SK-N-SH (cell line): Measurements from ENCODE around the gene RPL7A. TPM values are rescaled to one million over a fixed set of nuclear protein-coding genes. Genes with fewer than 3 reads are reported as not detected.
"Not testable (repeated sequence)": the region's sequence is repeated elsewhere in the genome, so short reads cannot be mapped to it uniquely, and the experiment has no call there.

ENCODE experiments used
- CTCF ChIA-PET: fragments of 300-600, 350-600 bp; formaldehyde crosslinking; extraction: SDS; loops from one replicate; lab custom pipeline; 2021; lab: Yijun Ruan, JAX
- POLR2A ChIA-PET: fragments of 350-600 bp; sonication (Branson Sonifier 250); formaldehyde crosslinking; extraction: SDS; loops from one replicate; lab custom pipeline; 2020; ENCODE audit warnings: antibody characterized with exemption, inconsistent platforms; lab: Yijun Ruan, JAX
- DNase-seq: peaks from one replicate; pipeline ENCODE4 v3.0.0; 2012
- H2AFZ ChIP-seq: fragments of 200-600 bp; sonication (generic); 2 replicates; pipeline ENCODE4 v1.8.1; 2016; ENCODE audit warnings: antibody characterized with exemption, mild to moderate bottlenecking, low read depth
- H3F3A ChIP-seq: fragments of 200-600 bp; sonication (generic); replicated peaks from 2 replicates; pipeline ENCODE3; 2016; ENCODE audit warnings: antibody characterized with exemption, mild to moderate bottlenecking; ENCODE audit not compliant: insufficient read depth
- H3K27ac ChIP-seq, 2 experiments: fragments of 200-500 bp in 1 of 2; fragments of 200-600 bp in 1 of 2; sonication (Bioruptor generic) in 1 of 2; sonication (generic), shearing (Covaris generic) in 1 of 2; 2 replicates each; pipeline versions ENCODE4 v1.5.1 to v1.6.1; 2014 to 2016; ENCODE audit warnings: low read depth in 2 of 2, inconsistent platforms in 1 of 2, low read length in 1 of 2, mild to moderate bottlenecking in 1 of 2, mixed read lengths in 1 of 2
- H3K27me3 ChIP-seq: fragments of 200-600 bp; sonication (generic), shearing (Covaris generic); 2 replicates; pipeline ENCODE4 v1.6.1; 2016; ENCODE audit warnings: mixed run types; ENCODE audit not compliant: insufficient read depth
- H3K36me3 ChIP-seq, 2 experiments: fragments of 200-500 bp in 1 of 2; fragments of 200-600 bp in 1 of 2; sonication (Bioruptor generic) in 1 of 2; sonication (generic) in 1 of 2; replicated peaks in 1 of 2; 2 replicates each; pipeline versions ENCODE3 to v1.5.1; 2014 to 2016; ENCODE audit warnings: low read length in 1 of 2, mild to moderate bottlenecking in 1 of 2; ENCODE audit not compliant: insufficient read depth in 2 of 2, control insufficient read depth in 1 of 2
- H3K4me1 ChIP-seq, 2 experiments: fragments of 200-500 bp in 1 of 2; fragments of 200-600 bp in 1 of 2; sonication (Bioruptor generic) in 1 of 2; sonication (generic), shearing (Covaris generic) in 1 of 2; 2 replicates each; pipeline versions ENCODE4 v1.5.1 to v1.6.1; 2014 to 2016; ENCODE audit warnings: low read depth in 1 of 2, low read length in 1 of 2, mixed run types in 1 of 2; ENCODE audit not compliant: insufficient read depth in 2 of 2, control insufficient read depth in 1 of 2
- H3K4me2 ChIP-seq: fragments of 200-600 bp; sonication (generic), shearing (Covaris generic); 2 replicates; pipeline ENCODE4 v1.6.1; 2017; ENCODE audit warnings: mixed run types
- H3K4me3 ChIP-seq, 2 experiments: fragments of 200-500 bp in 1 of 2; fragments of 200-600 bp in 1 of 2; sonication (Bioruptor generic) in 1 of 2; sonication (generic), shearing (Covaris generic) in 1 of 2; 2 replicates each; pipeline versions ENCODE4 v1.5.1 to v1.8.1; 2014 to 2016; ENCODE audit warnings: low read depth in 2 of 2, inconsistent platforms in 1 of 2, low read length in 1 of 2, mild to moderate bottlenecking in 1 of 2, mixed read lengths in 1 of 2, moderate library complexity in 1 of 2
- H3K79me2 ChIP-seq: fragments of 200-600 bp; sonication (generic); 2 replicates; pipeline ENCODE4 v1.8.1; 2017; ENCODE audit warnings: mild to moderate bottlenecking; ENCODE audit not compliant: insufficient read depth
- H3K9ac ChIP-seq: fragments of 200-600 bp; sonication (generic); 2 replicates; pipeline ENCODE4 v1.6.1; 2017; ENCODE audit warnings: mixed run types
- H3K9me2 ChIP-seq: fragments of 200-600 bp; sonication (generic); 2 replicates; pipeline ENCODE4 v1.6.1; 2017; ENCODE audit warnings: mixed run types
- H3K9me3 ChIP-seq: fragments of 200-600 bp; sonication (generic); 2 replicates; pipeline ENCODE4 v1.6.1; 2017; ENCODE audit warnings: mixed run types, mild to moderate bottlenecking, moderate library complexity
- H4K20me1 ChIP-seq: fragments of 200-600 bp; sonication (generic); 2 replicates; pipeline ENCODE4 v1.6.1; 2017; ENCODE audit warnings: mild to moderate bottlenecking, mixed run types; ENCODE audit not compliant: insufficient read depth
- CTCF ChIP-seq: fragments of 200-600 bp; sonication (generic); IDR thresholded peaks from 2 replicates; pipeline ENCODE4 v1.6.1; 2017; ENCODE audit warnings: antibody characterized with exemption, mild to moderate bottlenecking, moderate library complexity
- EZH2phosphoT487 ChIP-seq: fragments of 200-600 bp; sonication (generic); IDR thresholded peaks from 2 replicates; pipeline ENCODE4 v1.6.1; 2017; ENCODE audit warnings: low read depth, mixed run types, mild to moderate bottlenecking, antibody characterized with exemption, moderate library complexity, borderline replicate concordance
- FOXJ3 ChIP-seq: sonication (generic); formaldehyde crosslinking; IDR thresholded peaks from 2 replicates; pipeline ENCODE4 v1.5.1; 2020; ENCODE audit warnings: mild to moderate bottlenecking, missing genetic modification reagents
- POLR2AphosphoS5 ChIP-seq: IDR thresholded peaks from 2 replicates; pipeline ENCODE4 v1.6.1; 2012; ENCODE audit warnings: low read depth, low read length
- RAD21 ChIP-seq: IDR thresholded peaks from 2 replicates; pipeline ENCODE4 v1.6.1; 2012; ENCODE audit warnings: mild to moderate bottlenecking, low read length
- RCOR1 ChIP-seq: fragments of 150-350 bp; IDR thresholded peaks from 2 replicates; pipeline ENCODE4 v1.6.1; 2017; ENCODE audit warnings: antibody characterized with exemption, low read length
- SMC3 ChIP-seq: IDR thresholded peaks from 2 replicates; pipeline ENCODE4 v1.6.1; 2012; ENCODE audit warnings: low read depth, low read length, improper control_type of control experiment
- WGBS: methylation state at CpG from one replicate; pipeline ENCODE4 v1.1.6; 2017; ENCODE audit warnings: low lambda C conversion rate; 5-methylcytosine and 5-hydroxymethylcytosine counted together
- polyA plus RNA-seq, 3 experiments: library from polyadenylated mRNA; depleted of rRNA; stranded (reverse); fragments of >200 nt; gene quantifications; 2 replicates each; pipeline ENCODE4 v1.2.3, GENCODE V29; 2012
- TF ChIP-seq, protein P1 (sequence below): IDR thresholded peaks from 2 replicates; pipeline ENCODE4 v1.6.1; 2012; ENCODE audit warnings: mild to moderate bottlenecking, low read depth, low read length, moderate library complexity
- TF ChIP-seq, protein P2 (sequence below): fragments of 150-350 bp; IDR thresholded peaks from 2 replicates; pipeline ENCODE4 v1.6.1; 2016; ENCODE audit warnings: mild to moderate bottlenecking, low read depth, low read length

The RPL7A gene
- polyA plus RNA-seq, 1 of the 3 experiments (the other 2 are of a cell fraction) = 4,121 TPM

DNA sequence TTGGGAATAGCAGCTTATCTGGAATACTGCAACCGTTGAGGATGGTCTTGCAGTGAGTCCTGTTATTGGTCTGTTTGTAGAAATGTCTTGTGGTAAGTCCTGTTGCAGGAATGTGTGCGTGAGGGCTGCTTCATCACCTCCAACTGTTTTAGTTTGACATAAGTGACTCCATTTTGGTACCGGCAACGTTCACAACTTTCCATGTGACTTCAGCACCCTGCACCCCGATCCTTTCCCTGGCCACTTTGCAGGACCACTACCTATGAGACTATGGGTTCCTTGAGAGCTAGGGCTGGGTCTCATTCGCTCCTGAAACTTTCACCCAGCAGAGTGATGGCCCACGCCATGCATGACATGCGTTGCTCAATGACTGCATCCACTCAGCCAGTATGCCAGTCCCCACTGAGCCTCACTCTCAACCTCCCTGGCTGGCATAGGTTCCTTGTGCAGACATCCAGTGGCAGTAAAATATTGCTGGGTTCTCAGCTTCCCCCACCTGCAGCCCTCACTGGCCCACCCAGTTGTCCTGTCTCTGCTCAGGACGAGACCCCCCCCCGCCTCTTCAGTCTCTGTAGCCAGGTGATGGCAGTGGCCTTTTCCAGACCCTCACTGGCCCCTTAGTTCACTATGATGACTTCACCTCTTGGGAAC lies 20.1 kb upstream of the RPL7A start:
- TF ChIP-seq, protein P1, sequence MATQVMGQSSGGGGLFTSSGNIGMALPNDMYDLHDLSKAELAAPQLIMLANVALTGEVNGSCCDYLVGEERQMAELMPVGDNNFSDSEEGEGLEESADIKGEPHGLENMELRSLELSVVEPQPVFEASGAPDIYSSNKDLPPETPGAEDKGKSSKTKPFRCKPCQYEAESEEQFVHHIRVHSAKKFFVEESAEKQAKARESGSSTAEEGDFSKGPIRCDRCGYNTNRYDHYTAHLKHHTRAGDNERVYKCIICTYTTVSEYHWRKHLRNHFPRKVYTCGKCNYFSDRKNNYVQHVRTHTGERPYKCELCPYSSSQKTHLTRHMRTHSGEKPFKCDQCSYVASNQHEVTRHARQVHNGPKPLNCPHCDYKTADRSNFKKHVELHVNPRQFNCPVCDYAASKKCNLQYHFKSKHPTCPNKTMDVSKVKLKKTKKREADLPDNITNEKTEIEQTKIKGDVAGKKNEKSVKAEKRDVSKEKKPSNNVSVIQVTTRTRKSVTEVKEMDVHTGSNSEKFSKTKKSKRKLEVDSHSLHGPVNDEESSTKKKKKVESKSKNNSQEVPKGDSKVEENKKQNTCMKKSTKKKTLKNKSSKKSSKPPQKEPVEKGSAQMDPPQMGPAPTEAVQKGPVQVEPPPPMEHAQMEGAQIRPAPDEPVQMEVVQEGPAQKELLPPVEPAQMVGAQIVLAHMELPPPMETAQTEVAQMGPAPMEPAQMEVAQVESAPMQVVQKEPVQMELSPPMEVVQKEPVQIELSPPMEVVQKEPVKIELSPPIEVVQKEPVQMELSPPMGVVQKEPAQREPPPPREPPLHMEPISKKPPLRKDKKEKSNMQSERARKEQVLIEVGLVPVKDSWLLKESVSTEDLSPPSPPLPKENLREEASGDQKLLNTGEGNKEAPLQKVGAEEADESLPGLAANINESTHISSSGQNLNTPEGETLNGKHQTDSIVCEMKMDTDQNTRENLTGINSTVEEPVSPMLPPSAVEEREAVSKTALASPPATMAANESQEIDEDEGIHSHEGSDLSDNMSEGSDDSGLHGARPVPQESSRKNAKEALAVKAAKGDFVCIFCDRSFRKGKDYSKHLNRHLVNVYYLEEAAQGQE = no peak
- TF ChIP-seq, protein P2, sequence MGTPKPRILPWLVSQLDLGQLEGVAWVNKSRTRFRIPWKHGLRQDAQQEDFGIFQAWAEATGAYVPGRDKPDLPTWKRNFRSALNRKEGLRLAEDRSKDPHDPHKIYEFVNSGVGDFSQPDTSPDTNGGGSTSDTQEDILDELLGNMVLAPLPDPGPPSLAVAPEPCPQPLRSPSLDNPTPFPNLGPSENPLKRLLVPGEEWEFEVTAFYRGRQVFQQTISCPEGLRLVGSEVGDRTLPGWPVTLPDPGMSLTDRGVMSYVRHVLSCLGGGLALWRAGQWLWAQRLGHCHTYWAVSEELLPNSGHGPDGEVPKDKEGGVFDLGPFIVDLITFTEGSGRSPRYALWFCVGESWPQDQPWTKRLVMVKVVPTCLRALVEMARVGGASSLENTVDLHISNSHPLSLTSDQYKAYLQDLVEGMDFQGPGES = no peak
- no peak for TF ChIP-seq FOXJ3 (CRISPR knock-in tag)
- TF ChIP-seq EZH2phosphoT487 = no peak
- no peak for TF ChIP-seq RCOR1

GRCh38 chr9:133329306-133330156 lies 18.5 kb upstream of the RPL7A start:
- WGBS = 57% methylated on average over 19 of the region's 21 CpGs
- H3K79me2 ChIP-seq = peaks cover 14% of the 10 kb centered on the region
- not testable (repeated sequence) for H3K27me3 ChIP-seq, H3K4me1 ChIP-seq, H3K9ac ChIP-seq, H3K9me2 ChIP-seq, H3K27ac ChIP-seq, H3K9me3 ChIP-seq, DNase-seq, H3K4me2 ChIP-seq, H3K4me3 ChIP-seq, H4K20me1 ChIP-seq, H2AFZ ChIP-seq
- ChIA-PET POLR2A (interaction anchor here (1.2 kb wide), 1 partner anchor 142 kb away, joined by 6 read pairs; no protein-coding TSS in a partner anchor), CTCF (interaction anchor here (0.6 to 3.3 kb wide), 17 partner anchors 9 to 226 kb away, joined by 3 to 47 read pairs (median 4); no protein-coding TSS in a partner anchor)
- peaks cover 36 to 45% of the 10 kb centered on the region in 2 experiments for H3K36me3 ChIP-seq
- H3F3A ChIP-seq = peaks cover 15% of the 10 kb centered on the region
- peak; percentile 64 for TF ChIP-seq CTCF
- TF ChIP-seq RAD21 = peak; percentile 57
- 0 out of 2 replicates have a peak, but pooled peaks have one; percentile 15 for TF ChIP-seq POLR2AphosphoS5
- TF ChIP-seq SMC3 = 0 out of 2 replicates have a peak, but pooled peaks have one; percentile 31

More for the DNA sequence above, 20.1 kb upstream of the RPL7A start:
- H3F3A ChIP-seq = peaks cover 15% of the 10 kb centered on the region
- ChIA-PET POLR2A (no interaction called here), CTCF (interaction anchor here (0.5 to 3.3 kb wide), 3 partner anchors 141 to 150 kb away, joined by 3 to 47 read pairs (median 3); no protein-coding TSS in a partner anchor)
- WGBS = 91% methylated on average over 9 of the region's 10 CpGs
- H3K9ac ChIP-seq = no peak overlapping the region
- H3K4me3 ChIP-seq = no peak overlapping the region
- no peaks in the 10 kb centered on the region for H3K9me2 ChIP-seq
- H3K9me3 ChIP-seq = no peaks in the 10 kb centered on the region
- no peak overlapping the region for H2AFZ ChIP-seq
- no peaks in the 10 kb centered on the region for H3K79me2 ChIP-seq
- H4K20me1 ChIP-seq = 0 out of 2 replicates have a peak, but pooled peaks cover 7% of the 10 kb centered on the region
- H3K4me2 ChIP-seq = no peak overlapping the region
- H3K4me1 ChIP-seq = no peaks in the 10 kb centered on the region
- no peak overlapping the region for H3K27ac ChIP-seq
- H3K36me3 ChIP-seq = peaks cover 21 to 29% of the 10 kb centered on the region in 2 experiments
- no peaks in the 10 kb centered on the region for H3K27me3 ChIP-seq
- no peak for DNase-seq
